ENCODE data around the gene SUN3. TPM values are rescaled to one million over a fixed set of nuclear protein-coding genes. Genes with fewer than 3 reads are reported as not detected.

SUN3 gene
- total and polyA plus RNA-seq, 2 of the 13 experiments (the other 11 are each of a cell fraction or from before 2014, with no cell fraction given), result not detected

DNA sequence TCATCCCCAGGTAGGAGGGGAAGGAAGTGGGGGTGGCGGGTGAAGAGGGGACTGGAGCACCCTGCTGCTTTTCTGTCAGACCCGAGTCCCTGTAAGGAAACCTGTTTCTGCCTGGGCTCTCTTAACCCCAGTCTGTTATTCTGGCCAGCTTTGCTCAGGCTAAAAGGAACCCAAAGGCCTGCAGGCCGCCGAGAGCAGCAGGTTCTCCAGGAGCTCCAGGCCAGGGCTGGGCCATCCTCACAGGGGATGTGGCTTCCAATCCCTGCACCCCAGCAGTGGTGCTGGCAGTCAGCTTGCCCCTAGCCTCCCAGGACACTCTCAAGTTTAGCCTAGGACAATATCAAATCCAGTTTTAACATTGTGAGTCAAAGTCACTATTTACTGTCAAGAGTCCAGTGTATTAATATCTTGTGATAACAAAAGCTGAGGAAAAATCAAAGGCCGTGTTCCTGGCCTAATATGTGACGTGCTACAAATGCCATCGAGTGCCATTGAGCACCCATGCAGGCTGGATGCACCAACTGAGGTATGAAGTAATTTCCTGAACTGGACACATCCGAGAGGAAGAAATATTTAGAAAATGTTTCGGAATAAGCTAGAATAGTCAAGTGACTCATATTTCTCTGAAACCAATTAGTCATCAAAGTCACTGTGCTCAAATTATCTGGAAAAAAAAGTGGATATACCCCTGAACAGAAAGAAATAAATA lies 87.6 kb downstream of the SUN3 start (continued):
- no peak for TF ChIP-seq CREM (IDR thresholded peaks at IDR 0.05)
- TF ChIP-seq CREM (CRISPR knock-in tag; IDR thresholded peaks at IDR 0.05), result no peak
- TF ChIP-seq SOX5 (CRISPR knock-in tag; IDR thresholded peaks at IDR 0.05; ENCODE audit: borderline replicate concordance), result no peak
- TF ChIP-seq, protein P1, sequence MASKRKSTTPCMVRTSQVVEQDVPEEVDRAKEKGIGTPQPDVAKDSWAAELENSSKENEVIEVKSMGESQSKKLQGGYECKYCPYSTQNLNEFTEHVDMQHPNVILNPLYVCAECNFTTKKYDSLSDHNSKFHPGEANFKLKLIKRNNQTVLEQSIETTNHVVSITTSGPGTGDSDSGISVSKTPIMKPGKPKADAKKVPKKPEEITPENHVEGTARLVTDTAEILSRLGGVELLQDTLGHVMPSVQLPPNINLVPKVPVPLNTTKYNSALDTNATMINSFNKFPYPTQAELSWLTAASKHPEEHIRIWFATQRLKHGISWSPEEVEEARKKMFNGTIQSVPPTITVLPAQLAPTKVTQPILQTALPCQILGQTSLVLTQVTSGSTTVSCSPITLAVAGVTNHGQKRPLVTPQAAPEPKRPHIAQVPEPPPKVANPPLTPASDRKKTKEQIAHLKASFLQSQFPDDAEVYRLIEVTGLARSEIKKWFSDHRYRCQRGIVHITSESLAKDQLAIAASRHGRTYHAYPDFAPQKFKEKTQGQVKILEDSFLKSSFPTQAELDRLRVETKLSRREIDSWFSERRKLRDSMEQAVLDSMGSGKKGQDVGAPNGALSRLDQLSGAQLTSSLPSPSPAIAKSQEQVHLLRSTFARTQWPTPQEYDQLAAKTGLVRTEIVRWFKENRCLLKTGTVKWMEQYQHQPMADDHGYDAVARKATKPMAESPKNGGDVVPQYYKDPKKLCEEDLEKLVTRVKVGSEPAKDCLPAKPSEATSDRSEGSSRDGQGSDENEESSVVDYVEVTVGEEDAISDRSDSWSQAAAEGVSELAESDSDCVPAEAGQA (IDR thresholded peaks at IDR 0.05; ENCODE audit: low read depth), result no peak
- TF ChIP-seq, protein P1 (CRISPR knock-in tag; IDR thresholded peaks at IDR 0.05; ENCODE audit: borderline replicate concordance), result no peak
- no peak for TF ChIP-seq TFAP4 (IDR thresholded peaks at IDR 0.05; ENCODE audit: borderline replicate concordance, low read depth)
- TF ChIP-seq, protein P2, sequence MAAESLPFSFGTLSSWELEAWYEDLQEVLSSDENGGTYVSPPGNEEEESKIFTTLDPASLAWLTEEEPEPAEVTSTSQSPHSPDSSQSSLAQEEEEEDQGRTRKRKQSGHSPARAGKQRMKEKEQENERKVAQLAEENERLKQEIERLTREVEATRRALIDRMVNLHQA (CRISPR knock-in tag; IDR thresholded peaks at IDR 0.05), result no peak
- TF ChIP-seq TRIM24 (CRISPR knock-in tag; IDR thresholded peaks at IDR 0.05), result no peak
- no peak for TF ChIP-seq ZNF430 (CRISPR knock-in tag; IDR thresholded peaks at IDR 0.05)
- no peak for TF ChIP-seq REPIN1 (CRISPR knock-in tag; IDR thresholded peaks at IDR 0.05; ENCODE audit: borderline replicate concordance, low read depth)
- TF ChIP-seq ZEB1 (IDR thresholded peaks at IDR 0.05; ENCODE audit: insufficient replicate concordance, low read depth), result no peak

Data from HepG2 (cell line).